GM21447 (cell line): ENCODE measurements around the gene KLK2.

Source experiments
- ATAC-seq: cut with Tn5 transposase; IDR thresholded peaks from one replicate; pipeline ENCODE4 v1.9.1; 2021; ENCODE audit not compliant: unreplicated experiment

The KLK2 gene

DNA sequence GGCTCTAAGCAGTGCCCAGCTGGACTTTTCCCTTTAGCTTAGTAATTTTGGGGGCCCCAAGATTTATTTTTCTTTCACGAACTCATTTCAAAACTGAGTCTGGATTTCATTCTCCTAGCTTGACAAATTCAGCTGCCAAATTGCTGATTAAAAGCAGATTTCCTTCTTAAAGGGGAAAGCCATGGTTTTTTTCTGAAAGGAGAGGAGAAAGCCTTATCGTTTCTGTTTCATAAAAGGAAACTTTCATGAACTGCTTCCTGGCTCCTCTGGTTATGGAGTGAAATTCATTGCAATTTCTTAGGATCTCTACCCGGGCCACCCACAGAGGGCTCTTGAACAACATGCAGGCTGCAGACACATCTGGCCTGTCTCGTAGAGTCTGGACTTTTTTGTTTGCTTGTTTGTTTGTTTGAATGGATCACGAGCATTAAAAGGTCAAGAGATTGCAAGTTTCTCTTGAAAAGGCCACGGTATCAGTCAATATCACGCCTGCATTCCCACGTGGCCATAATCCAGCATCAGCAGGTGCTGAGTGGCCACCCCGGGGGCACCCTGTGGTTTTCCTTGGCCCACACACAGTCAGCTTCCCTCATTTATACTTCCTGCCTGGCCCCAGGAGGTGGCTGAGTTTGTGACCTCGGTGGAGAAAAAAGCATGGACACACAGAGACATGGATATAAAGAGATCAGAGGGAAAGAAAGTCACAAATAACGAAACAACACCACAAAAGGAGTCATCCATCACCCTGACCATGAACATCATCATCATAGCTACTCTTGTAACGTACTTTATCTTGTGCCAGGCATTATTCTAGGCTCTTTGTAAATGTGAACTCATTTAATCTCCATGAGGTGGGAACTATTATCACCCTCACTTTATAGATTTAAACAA, 48.4 kb downstream of the KLK2 start:
- peak; percentile 32 for ATAC-seq

DNA sequence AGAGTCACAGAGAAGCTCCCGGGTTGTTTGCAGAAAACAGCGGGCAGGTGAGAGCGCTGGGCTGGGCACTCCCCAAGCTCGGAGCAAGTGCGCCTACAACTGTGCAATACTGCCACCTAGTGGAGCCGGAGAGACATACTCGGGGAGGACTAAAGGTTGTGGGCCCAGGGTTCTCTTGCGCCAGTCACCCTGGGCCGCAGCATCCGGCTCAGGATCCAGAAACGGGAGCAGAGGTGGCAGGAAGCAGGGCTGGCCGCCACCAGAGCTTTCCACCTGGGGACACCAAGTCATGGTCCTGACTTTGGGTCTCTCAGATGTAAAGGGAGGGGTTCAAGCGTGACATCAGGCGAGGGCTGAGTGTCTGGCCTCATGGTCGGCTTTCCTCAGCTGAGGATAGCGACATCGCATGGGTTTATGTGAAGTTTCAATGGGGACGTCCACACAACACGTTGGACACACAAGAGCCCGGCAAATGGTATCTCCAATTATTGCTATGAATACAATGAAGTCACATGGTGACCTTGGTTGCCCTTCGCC, 49.1 kb downstream of the KLK2 start:
- peak; percentile 63 for ATAC-seq

DNA sequence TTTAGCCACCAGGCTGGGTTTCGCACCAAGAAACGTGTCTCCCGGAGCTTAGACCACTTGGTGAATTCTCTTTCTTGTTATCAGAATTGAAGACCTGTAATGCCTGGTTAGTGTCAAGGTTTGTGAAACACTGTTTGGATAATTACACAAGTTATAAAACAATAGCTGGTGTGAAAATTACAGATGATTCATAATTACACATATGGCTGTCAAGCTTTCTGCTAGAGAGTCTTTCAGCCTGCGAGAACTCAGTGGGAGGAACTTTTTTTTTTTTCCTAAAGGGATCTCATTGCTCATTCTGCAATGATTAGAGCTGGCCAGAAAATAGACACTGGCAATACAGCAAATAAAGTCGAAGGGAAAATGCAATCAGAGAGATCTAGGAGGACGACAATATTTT, 51.3 kb downstream of the KLK2 start:
- ATAC-seq: no peak

DNA sequence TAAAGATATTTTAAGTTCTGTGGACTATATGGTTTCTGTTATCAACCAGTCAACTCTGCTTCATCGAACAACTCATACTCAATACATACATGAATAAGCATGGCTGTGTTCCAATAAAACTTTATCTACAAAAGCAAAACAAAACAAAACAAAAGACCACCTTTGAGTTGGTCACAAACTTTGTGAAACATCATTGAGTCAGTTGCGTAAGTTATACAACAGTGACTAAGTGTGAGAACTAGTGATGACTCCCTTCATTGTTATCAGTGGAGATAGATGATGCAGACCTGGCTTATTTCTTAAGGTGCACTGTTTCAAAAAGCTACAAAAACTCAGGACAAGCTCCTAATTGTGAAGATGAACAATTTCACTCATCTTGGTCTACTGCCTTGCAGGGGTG, 52.5 kb downstream of the KLK2 start:
- ATAC-seq: no peak

DNA sequence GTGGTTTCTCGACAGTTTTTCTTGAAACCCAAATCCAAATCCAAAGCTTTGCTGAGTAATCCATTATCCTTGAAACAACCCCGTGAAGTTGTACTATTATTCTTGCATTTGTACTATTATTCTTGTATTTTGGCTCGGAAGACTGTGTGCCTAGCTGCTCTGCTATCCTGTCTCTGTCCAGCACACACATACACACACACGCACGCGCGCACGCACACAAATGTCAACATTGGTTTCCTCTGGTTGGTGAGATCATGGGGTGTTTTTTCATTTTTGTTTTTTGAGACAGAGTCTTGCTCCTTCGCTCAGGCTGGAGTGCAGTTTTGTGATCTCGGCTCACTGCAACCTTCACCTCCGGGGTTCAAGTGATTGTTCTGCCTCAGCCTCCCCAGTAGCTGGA, 52.9 kb downstream of the KLK2 start:
- no peak for ATAC-seq

DNA sequence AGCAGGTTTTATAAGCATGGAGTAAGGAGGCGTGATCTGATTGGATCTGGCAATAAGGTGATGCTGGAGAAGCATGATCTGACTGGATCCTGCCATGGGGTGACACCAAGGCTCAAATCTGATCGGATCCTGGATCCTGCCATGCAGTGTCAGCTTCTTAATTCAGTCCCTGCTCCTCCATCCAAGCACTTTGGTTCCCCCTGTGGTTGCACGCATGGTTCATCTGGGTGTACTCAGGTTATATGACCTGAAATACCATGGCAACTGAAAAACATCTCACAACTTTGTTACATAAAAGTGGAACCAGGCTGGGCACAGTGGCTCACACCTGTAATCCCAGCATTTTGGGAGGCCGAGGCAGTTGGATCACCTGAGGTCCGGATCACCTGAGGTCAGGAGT, 55.6 kb downstream of the KLK2 start:
- ATAC-seq: no peak
